GM19023 (cell line): ENCODE measurements around the gene INPP4A.

Source experiments
- ATAC-seq: cut with Tn5 transposase; IDR thresholded peaks from one replicate; pipeline ENCODE4 v1.9.1; 2021; ENCODE audit warnings: mild to moderate bottlenecking, moderate library complexity; ENCODE audit not compliant: unreplicated experiment

The INPP4A gene

GRCh38 chr2:98558852-98559530, 114.3 kb downstream of the INPP4A start:
- no peak for ATAC-seq

DNA sequence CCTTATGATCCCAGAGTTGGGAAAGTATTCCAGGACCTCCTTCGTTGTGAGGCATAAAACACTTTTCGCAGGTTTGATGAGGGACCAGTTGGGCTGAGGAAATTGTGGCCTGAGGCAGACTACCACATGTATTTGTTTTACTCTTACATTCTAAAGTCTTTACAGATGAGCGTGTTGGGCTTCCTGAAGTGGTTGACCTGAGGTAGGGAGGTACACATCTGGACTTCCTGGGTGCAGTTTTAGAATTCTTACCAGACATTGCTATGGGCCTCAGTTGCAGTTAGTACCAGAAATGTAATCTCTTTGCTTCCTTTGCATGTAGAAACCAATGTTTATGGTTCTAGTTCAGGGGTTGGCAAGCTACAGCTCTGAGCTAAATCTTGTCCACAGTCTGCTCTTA, 114.9 kb downstream of the INPP4A start:
- no peak for ATAC-seq

DNA sequence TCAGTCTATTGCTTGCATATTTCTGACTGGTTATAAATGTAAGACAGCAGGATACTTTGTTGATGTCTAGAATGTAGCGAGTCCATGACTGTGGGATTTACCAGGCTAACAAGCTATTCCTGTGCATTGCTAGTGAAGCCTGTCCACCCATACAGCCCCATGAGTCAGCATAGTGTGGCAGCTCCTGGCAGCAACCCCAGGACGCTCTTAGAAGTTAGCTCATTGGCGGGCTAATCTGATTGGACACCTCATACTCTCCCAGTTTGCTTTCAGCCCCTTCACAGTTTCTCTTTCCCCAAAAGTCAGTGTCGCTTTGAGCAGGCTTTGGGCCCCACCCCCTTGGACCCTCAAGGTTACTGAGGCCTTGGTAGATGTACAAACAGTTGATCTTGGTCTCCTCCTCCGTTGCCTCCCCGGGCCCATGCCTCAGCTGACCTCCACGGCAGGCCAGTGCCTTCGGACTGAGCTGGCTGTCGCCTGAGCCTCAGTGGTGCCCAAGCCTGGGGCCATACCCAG, 115.7 kb downstream of the INPP4A start:
- no peak for ATAC-seq

- ATAC-seq = no peak
Measured at GRCh38 chr2:98561018-98561417, 116.4 kb downstream of the INPP4A start.

- no peak for ATAC-seq
Measured at GRCh38 chr2:98561902-98562695, 117.4 kb downstream of the INPP4A start.

- no peak for ATAC-seq
Measured at GRCh38 chr2:98563394-98563793, 118.7 kb downstream of the INPP4A start.

DNA sequence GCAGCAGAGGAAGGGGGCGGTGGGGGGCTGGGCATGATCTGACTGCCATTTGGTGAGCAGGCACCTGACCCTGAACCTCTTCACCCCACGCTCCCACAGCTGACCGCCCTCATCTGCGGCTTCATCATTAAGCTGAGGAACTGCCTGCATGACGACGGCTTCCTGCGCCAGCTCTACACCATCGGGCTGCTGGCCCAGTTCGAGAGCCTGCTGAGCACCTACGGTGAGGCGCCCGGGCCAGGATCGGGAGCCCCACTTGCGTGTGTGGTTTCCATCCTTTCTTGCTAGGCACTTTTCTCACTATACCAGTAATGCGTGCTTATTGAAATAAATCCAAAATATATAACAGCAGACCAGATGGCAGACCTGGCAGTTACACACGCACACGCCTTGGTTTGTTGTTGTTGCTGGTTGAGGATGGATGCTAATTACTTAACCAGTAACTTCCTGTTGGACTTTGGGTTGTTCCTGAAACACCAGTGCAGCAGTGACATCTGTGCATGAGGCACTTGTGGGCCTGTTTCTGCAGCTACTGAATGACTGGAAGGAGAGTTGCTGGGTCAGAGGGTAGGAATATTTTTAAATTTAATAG, 120.0 kb downstream of the INPP4A start:
- no peak for ATAC-seq

DNA sequence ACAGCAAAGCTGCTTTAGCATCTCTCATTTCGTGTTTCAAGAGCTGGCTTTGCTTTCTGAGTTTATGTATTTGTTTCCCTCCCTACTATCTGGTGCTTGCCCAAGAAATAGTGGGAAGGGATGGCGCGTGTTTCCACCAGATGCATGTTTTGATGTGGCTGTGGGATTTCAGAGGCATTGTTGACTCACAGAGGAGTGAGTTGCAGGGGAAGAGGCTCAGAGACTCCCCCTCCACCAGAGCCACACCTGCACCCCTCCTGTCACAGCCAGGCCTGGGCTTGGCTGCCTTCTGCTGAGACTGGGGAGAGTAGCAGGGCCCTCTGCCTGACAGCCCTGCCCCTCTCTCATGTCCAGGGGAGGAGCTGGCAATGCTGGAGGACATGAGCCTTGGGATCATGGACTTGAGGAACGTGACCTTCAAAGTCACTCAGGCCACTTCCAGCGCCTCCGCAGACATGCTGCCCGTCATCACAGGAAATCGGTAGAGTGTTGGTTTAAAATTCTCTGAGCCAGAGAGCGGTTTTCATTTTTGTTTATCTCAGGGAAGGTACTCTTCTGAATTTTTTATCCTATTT, 120.7 kb downstream of the INPP4A start:
- no peak for ATAC-seq

DNA sequence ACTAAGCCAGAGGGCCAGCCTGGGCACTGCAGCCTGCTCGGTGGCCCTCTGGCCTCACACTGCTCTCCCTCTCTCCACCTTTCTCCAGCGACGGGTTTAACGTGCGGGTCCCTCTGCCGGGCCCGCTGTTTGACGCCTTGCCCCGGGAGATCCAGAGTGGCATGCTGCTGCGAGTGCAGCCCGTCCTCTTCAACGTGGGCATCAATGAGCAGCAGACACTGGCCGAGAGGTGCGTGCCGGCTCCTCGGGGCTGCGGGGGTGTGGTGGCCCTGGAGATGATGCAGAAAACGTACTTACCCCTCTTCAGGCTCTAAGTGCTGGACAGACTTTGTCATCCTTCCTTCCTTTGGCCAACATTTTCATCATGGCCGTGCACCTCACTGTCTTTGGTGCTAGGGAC, 121.3 kb downstream of the INPP4A start:
- ATAC-seq = no peak

DNA sequence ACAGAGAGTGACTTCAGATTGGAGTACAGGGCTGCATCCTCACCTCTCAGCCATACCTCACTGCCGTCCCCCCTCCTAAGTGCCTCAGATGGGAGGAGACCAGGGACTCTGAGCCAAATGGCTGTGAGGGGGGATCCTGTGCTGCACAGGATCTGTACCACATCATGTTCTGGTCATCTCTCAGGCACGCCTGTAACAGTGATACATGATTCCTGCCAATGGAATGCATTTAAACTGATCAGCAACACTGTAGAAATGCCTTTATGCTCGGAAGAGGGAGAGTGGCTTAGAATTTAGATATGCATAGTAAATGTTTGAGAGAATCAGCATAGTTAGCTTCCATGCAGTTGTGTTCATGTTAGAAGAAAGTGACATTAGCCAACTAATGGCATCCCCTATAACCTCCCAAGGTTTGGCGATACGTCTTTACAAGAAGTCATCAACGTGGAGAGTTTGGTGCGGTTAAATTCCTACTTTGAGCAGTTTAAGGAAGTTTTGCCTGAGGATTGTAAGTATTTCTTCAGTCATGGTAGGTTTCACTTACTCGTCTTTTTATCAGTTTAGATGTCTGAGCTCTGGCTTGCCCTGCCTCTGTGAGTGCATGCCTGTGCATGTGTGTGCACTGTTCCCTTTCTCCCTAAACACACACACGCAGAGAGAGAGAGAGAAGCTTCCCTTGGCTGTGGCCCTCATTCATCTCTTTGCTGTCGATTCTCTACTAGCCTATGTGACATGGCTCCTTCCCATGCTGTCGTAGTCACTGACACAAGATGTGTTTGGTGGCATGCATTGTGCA, 123.7 kb downstream of the INPP4A start:
- no peak for ATAC-seq

DNA sequence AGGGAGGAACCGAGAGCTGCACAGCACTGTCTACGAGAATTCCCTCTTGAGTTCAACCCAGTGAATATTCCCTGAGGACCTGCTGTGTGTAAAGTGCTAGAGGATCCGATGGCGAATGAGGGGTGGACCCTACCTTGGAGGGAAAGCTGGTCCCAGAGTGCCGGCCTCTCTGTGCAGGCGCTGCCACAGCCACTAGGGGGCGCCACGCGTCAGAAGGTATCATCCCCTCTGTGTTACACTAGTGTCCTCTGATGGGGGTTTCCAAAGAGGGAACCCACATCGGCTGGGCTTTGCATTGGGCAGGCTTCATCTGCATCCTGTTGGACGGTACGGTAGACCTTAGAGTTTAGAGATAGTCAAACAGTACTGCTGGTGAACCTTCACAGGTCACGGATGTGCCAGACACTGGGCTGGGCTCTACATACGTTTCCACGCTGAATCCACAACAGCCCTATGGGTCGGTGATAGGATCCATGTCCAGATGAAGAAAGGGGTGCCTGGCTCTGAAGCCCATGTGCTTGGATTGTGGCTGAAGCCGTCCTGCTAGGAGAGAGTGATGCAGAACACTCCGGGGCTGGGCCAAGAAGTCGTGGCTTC, 124.6 kb downstream of the INPP4A start:
- no peak for ATAC-seq

GRCh38 chr2:98569915-98570314, 125.3 kb downstream of the INPP4A start:
- ATAC-seq = no peak

DNA sequence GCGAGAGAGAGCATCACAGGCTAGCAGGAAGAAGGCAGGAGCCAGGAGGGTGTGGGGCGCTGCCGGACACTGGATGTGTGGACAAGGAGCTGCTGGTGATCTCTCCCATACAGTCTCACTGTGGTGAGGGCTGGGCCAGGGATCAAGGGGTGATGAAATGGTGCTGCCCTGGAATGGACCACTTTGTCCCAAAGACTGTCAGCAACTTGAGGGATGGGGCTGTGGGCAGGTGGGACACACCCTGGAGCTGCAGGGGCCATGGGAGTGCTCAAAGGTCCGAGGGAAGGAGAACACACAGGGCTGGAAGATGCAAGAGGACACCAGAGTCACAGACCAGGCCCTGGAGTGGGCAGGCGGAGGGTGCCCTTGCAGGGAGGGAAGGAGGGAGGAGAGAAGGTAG, 125.7 kb downstream of the INPP4A start:
- ATAC-seq = no peak

GRCh38 chr2:98571121-98571701, 126.6 kb downstream of the INPP4A start:
- ATAC-seq = no peak

DNA sequence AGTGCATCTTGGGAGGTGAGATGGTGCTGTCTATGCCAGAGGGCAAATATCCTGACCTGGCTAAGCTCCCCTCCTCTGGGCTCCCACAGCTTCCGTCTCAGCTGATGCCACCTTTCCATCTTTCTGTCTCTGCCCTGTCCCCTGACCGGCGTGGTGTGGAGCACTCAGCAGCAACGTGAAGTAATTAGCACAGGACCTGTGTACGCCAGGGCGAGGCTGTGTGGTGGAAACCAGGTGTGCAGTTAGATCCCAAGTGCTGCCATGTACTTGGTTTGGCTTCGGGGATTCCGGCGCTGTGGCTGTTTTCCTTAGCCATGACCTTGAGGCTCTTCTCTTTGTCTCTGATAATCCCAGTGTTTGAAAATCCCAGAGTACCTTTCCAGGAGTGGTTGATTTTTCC, 127.1 kb downstream of the INPP4A start:
- no peak for ATAC-seq

DNA sequence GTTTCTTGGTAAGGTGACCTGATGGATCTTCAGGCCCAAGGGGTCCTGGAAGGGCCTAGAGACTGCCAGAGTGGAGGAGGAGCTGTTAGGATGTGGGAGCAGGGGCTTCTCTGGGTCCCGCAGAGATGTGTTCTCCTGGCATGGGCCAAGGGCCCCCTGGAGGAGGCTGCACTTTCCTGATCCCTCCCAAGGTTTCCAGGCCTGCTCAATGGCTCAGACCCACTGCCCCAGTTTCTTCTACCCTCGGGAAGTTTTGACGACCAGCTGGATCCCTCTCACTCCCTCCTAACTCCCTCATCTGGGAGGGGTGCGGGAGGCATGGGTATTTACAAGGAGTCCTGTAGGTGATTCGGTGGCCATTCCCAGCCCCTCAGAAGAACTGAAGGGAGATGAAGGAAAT, 127.6 kb downstream of the INPP4A start:
- ATAC-seq = no peak

GRCh38 chr2:98572676-98573075, 128.0 kb downstream of the INPP4A start:
- ATAC-seq = no peak

GRCh38 chr2:98573426-98573825, 128.8 kb downstream of the INPP4A start:
- ATAC-seq = no peak

DNA sequence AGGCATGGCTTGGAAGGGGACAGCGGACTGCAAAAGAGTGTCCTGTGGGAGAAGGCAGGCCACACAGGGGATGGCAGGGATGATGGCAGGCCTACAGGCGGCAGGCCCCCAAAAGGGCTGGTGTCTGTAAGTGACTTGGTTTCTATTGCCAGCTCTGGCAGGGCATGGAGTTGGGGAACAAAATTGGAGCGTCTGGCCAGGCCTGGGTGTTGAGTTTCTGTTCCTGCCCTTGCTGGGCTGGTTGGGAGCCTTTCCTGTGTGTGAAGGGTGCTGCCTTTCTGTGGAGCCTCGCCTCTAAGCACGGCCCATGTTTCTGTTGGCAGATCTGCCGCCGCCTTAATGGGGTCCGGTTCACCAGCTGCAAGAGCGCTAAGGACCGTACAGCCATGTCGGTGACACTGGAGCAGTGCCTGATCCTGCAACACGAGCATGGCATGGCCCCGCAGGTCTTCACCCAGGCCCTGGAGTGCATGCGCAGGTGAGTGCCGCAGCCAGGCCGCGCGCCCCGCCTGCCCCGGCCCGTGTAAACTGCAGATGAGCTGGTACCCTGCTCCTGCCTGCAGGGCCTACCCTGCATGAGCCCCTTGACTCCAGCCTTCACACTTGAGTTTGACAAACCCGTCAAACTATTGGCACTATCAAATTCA, 132.1 kb downstream of the INPP4A start:
- no peak for ATAC-seq

DNA sequence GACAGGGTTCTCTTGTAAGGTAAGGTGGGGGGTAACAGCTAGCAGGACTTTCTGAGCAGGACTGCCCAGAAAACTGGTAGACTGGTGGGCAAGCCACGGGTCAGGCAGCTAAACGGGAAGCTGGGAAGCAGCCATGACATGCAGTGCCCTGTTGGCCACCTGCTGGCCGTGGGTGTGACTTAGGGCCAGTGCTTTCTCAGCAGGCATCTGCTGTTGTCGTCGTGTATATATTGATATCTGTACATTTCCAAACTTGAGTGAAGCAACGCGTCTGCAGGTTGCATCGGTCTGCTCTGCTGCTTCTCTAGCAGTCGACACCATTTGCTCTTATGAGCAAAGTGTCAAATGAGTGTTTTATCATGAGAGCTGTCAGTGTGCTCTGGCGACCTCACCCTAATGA, 132.7 kb downstream of the INPP4A start:
- no peak for ATAC-seq
